Tibial nerve (tissue), 4 donors: ENCODE results near the gene STRADA. TPM values are rescaled to one million over a fixed set of nuclear protein-coding genes. Genes with fewer than 3 reads are reported as not detected.

Experiments
- DNase-seq, 2 donors: peaks; one replicate each; pipeline ENCODE4 v3.0.0-alpha.2; 2019; ENCODE audit warnings: low spot score in 2 of 2
- H3K27ac ChIP-seq, 4 donors: fragments of 200-600 bp; sonication (generic) in 3 of 4; one replicate each; pipeline ENCODE4 v1.5.1; 2017 to 2019; ENCODE audit warnings: mild to moderate bottlenecking in 1 of 4
- H3K27me3 ChIP-seq, 2 donors: fragments of 200-600 bp; sonication (generic) in 1 of 2; one replicate each; pipeline versions ENCODE4 v1.5.1 to v1.6.0; 2017 to 2019
- H3K36me3 ChIP-seq, 3 donors: fragments of 200-600 bp; sonication (generic); one replicate each; pipeline ENCODE4 v1.5.1; 2018 to 2019
- H3K4me1 ChIP-seq, 4 donors: fragments of 200-600 bp; sonication (generic) in 3 of 4; one replicate each; pipeline ENCODE4 v1.5.1; 2017 to 2019
- H3K4me3 ChIP-seq, 4 donors: fragments of 200-600 bp; sonication (generic) in 3 of 4; one replicate each; pipeline ENCODE4 v1.5.1; 2017 to 2019; ENCODE audit warnings: mild to moderate bottlenecking in 1 of 4, moderate library complexity in 1 of 4
- H3K9me3 ChIP-seq, 4 donors: fragments of 200-600 bp; sonication (generic) in 3 of 4; one replicate each; pipeline ENCODE4 v1.5.1; 2017 to 2019
- CTCF ChIP-seq, 5 experiments: fragments of 200-600 bp in 3 of 5; fragments of 450-650 bp in 2 of 5; sonication (generic) in 3 of 5; IDR thresholded peaks; one replicate each; pipeline ENCODE4 v1.5.1; 2016 to 2019; ENCODE audit warnings: antibody characterized with exemption in 5 of 5, mild to moderate bottlenecking in 3 of 5, moderate library complexity in 2 of 5
- EP300 ChIP-seq, 2 donors: sonication (generic); formaldehyde crosslinking; IDR thresholded peaks; one replicate each; pipeline ENCODE4 v1.6.1; 2017; ENCODE audit warnings: antibody characterized with exemption in 2 of 2, mild to moderate bottlenecking in 1 of 2
- POLR2A ChIP-seq, 2 donors: fragments of 450-650 bp; IDR thresholded peaks; one replicate each; pipeline ENCODE4 v1.6.1; 2017; ENCODE audit warnings: antibody characterized with exemption in 2 of 2, mild to moderate bottlenecking in 2 of 2, moderate library complexity in 2 of 2
- WGBS, 2 donors: methylation state at CpG; one replicate each; pipeline ENCODE4 v1.1.5; 2018; 5-methylcytosine and 5-hydroxymethylcytosine counted together
- total RNA-seq, 4 donors: library from RNA; depleted of rRNA; stranded (reverse); fragments of >200 nt; gene quantifications; one replicate each; pipeline ENCODE4 v1.1.0, GENCODE V29; 2016

The STRADA gene
- total RNA-seq, 4 donors from 2014 or later = 38.0 to 45.8 (median 43.2) TPM

GRCh38 chr17:63698886-63699637 lies 42.5 kb downstream of the STRADA start:
- peaks cover 0 to 73% (median 35%) of the 10 kb centered on the region in 4 donors for H3K4me1 ChIP-seq
- DNase-seq = no peak
- peak overlapping the region; percentile 55 to 97 (median 88) for H3K27ac ChIP-seq
- H3K36me3 ChIP-seq = peaks cover 0 to 31% (median 0%) of the 10 kb centered on the region in 3 donors
- no peaks in the 10 kb centered on the region for H3K27me3 ChIP-seq
- H3K9me3 ChIP-seq = no peaks in the 10 kb centered on the region
- WGBS, 2 donors = 9% methylated on average over 18 to 36 of the region's 45 CpGs
- TF ChIP-seq POLR2A (IDR thresholded peaks at IDR 0.05) = no peak
- no peak for TF ChIP-seq CTCF (IDR thresholded peaks at IDR 0.05)
- TF ChIP-seq EP300 (IDR thresholded peaks at IDR 0.05) = no peak
- peak overlapping the region; percentile 41 to 84 (median 62) for H3K4me3 ChIP-seq

- 39 to 43% methylated on average over 17 to 20 of the region's 24 CpGs for WGBS, 2 donors
- H3K4me3 ChIP-seq = peak overlapping the region; percentile 41 to 84 (median 62)
- no peaks in the 10 kb centered on the region for H3K9me3 ChIP-seq
- H3K27ac ChIP-seq = peak overlapping the region in 3 of 4 donors; percentile 85 to 97 (median 90)
- H3K27me3 ChIP-seq = no peaks in the 10 kb centered on the region
- peaks cover 0 to 77% (median 35%) of the 10 kb centered on the region in 4 donors for H3K4me1 ChIP-seq
- peaks cover 0 to 31% (median 5%) of the 10 kb centered on the region in 3 donors for H3K36me3 ChIP-seq
- no peak for TF ChIP-seq POLR2A (IDR thresholded peaks at IDR 0.05)
- no peak for TF ChIP-seq CTCF (IDR thresholded peaks at IDR 0.05)
- no peak for TF ChIP-seq EP300 (IDR thresholded peaks at IDR 0.05)
- DNase-seq = no peak
Measured at GRCh38 chr17:63698381-63698885, 43.2 kb downstream of the STRADA start.

- DNase-seq = no peak
- Histone ChIP-seq H3K36me3 (peaks cover 0 to 34% (median 14%) of the 10 kb centered on the region in 3 donors), H3K27me3 (no peaks in the 10 kb centered on the region), H3K9me3 (no peaks in the 10 kb centered on the region), H3K4me3 (peak overlapping the region in 2 of 4 donors; percentile 68 to 84), H3K27ac (peak overlapping the region in 3 of 4 donors; percentile 85 to 97 (median 90)), H3K4me1 (peaks cover 0 to 77% (median 35%) of the 10 kb centered on the region in 4 donors)
- TF ChIP-seq CTCF (IDR thresholded peaks at IDR 0.05) = peak in 4 of 5 experiments; percentile 28 to 54 (median 38)
- TF ChIP-seq POLR2A (IDR thresholded peaks at IDR 0.05) = no peak
- peak in 1 of 2 donors; percentile 5 for TF ChIP-seq EP300 (IDR thresholded peaks at IDR 0.05)
- WGBS, 2 donors = 54 to 56% methylated on average over 19 to 22 of the region's 22 CpGs
Measured at GRCh38 chr17:63697341-63698286, 44.0 kb downstream of the STRADA start.

GRCh38 chr17:63696381-63696961 lies 45.1 kb downstream of the STRADA start:
- DNase-seq = no peak
- 51 to 59% methylated on average over 6 to 9 of the region's 9 CpGs for WGBS, 2 donors
- Histone ChIP-seq H3K27me3 (no peaks in the 10 kb centered on the region), H3K4me3 (no peak overlapping the region), H3K9me3 (no peaks in the 10 kb centered on the region), H3K36me3 (peaks cover 0 to 46% (median 25%) of the 10 kb centered on the region in 3 donors), H3K4me1 (peaks cover 0 to 70% (median 34%) of the 10 kb centered on the region in 4 donors), H3K27ac (peak overlapping the region in 3 of 4 donors; percentile 85 to 97 (median 90))
- peak in 1 of 2 donors; percentile 6 for TF ChIP-seq EP300 (IDR thresholded peaks at IDR 0.05)
- peak in 3 of 5 experiments; percentile 16 to 39 (median 30) for TF ChIP-seq CTCF (IDR thresholded peaks at IDR 0.05)
- TF ChIP-seq POLR2A (IDR thresholded peaks at IDR 0.05) = no peak
